K562 (cell line): ENCODE results near the gene SLC7A1. TPM values are rescaled to one million over a fixed set of nuclear protein-coding genes. Genes with fewer than 3 reads are reported as not detected.

ENCODE experiments used
- ATAC-seq: fragments of 200-7000 bp; cut with Tn5 transposase; 3 replicates; pipeline ENCODE4 v1.9.1; 2020; ENCODE audit warnings: moderate library complexity
- BruUV-seq: library from RNA; stranded (reverse); fragments of 400-500 nt; replicated peaks from 2 replicates; lab custom pipeline; 2021; lab: Mats Ljungman, UMichigan
- CTCF ChIA-PET: fragments of 300-600 bp; formaldehyde crosslinking; extraction: SDS; loops from one replicate; lab custom pipeline; 2021; ENCODE audit warnings: low intra/inter-chr PET ratio; lab: Yijun Ruan, JAX
- POLR2A ChIA-PET: fragments of 300-600, 350-650 bp; sonication (Branson Sonifier 250); formaldehyde crosslinking; extraction: SDS; loops from one replicate; lab custom pipeline; 2021; ENCODE audit warnings: antibody characterized with exemption, inconsistent platforms; lab: Yijun Ruan, JAX
- DNase-seq, 4 experiments: peaks; one replicate each; pipeline versions ENCODE4 v3.0.0 to v3.0.0-alpha.2; 2011 to 2018; ENCODE audit warnings: low spot score in 3 of 4, mixed read lengths in 3 of 4; ENCODE audit errors: extremely low read depth in 1 of 4
- FAIRE-seq: peaks from 2 replicates; lab custom pipeline; 2011; peaks lifted over from hg19 to GRCh38; lab: Jason Lieb, UNC
- H2AFZ ChIP-seq: 2 replicates; pipeline ENCODE4 v1.6.0; 2011; ENCODE audit warnings: low read depth, low read length, control low read depth, inconsistent platforms
- H3K27ac ChIP-seq: fragments of 200-600 bp; 3 replicates; pipeline ENCODE4 v1.8.0; 2011; ENCODE audit warnings: low read depth, mild to moderate bottlenecking, control low read depth, inconsistent platforms, low read length, moderate library complexity, mixed read lengths; ENCODE audit errors: extremely low read depth
- H3K27me3 ChIP-seq, 2 experiments: fragments of 300-600 bp in 1 of 2; 2 replicates in 1 of 2; 3 replicates in 1 of 2; pipeline versions ENCODE4 v1.6.0 to v1.8.0; 2011; ENCODE audit warnings: inconsistent platforms in 2 of 2, low read length in 2 of 2, mild to moderate bottlenecking in 1 of 2, mixed read lengths in 1 of 2, moderate library complexity in 1 of 2; ENCODE audit not compliant: control insufficient read depth in 2 of 2, insufficient read depth in 2 of 2
- H3K36me3 ChIP-seq: fragments of 300-600 bp; 3 replicates; pipeline ENCODE4 v1.8.0; 2011; ENCODE audit warnings: mild to moderate bottlenecking, low read length, inconsistent platforms; ENCODE audit not compliant: control insufficient read depth, insufficient read depth
- H3K4me1 ChIP-seq, 2 experiments: fragments of 200-600 bp in 1 of 2; replicated peaks in 1 of 2; 2 replicates in 1 of 2; 3 replicates in 1 of 2; pipeline versions ENCODE4 v1.5.1 to v1.8.0; 2011; ENCODE audit warnings: inconsistent platforms in 2 of 2, low read length in 2 of 2, mild to moderate bottlenecking in 1 of 2, mixed read lengths in 1 of 2, moderate library complexity in 1 of 2; ENCODE audit not compliant: control insufficient read depth in 2 of 2, insufficient read depth in 2 of 2
- H3K4me2 ChIP-seq: 2 replicates; pipeline ENCODE4 v1.6.1; 2011; ENCODE audit warnings: low read length, control low read depth, inconsistent platforms, mixed read lengths; ENCODE audit not compliant: insufficient read depth
- H3K4me3 ChIP-seq: fragments of 200-600 bp; sonication (generic), shearing (Covaris generic); 2 replicates; pipeline ENCODE4 v1.5.1; 2016; ENCODE audit warnings: control low read depth, inconsistent platforms
- H3K79me2 ChIP-seq: fragments of 200-600 bp; 3 replicates; pipeline ENCODE4 v1.8.0; 2011; ENCODE audit warnings: low read length, inconsistent platforms; ENCODE audit not compliant: control insufficient read depth, insufficient read depth
- H3K9ac ChIP-seq, 2 experiments: 2 replicates each; pipeline versions ENCODE4 v1.6.0 to v1.6.1; 2011; ENCODE audit warnings: low read depth in 2 of 2, low read length in 2 of 2, control low read depth in 1 of 2, inconsistent platforms in 1 of 2, mild to moderate bottlenecking in 1 of 2, mixed read lengths in 1 of 2; ENCODE audit not compliant: insufficient read depth in 1 of 2
- H3K9me1 ChIP-seq: one replicate; pipeline ENCODE4 v1.6.0; 2011; ENCODE audit warnings: inconsistent platforms, mild to moderate bottlenecking, low read length, moderate library complexity; ENCODE audit not compliant: control insufficient read depth, insufficient read depth
- H3K9me3 ChIP-seq: replicated peaks from 2 replicates; pipeline ENCODE4 v1.5.1; 2011; ENCODE audit warnings: low read depth, low read length, inconsistent platforms; ENCODE audit not compliant: control insufficient read depth, insufficient read depth
- H4K20me1 ChIP-seq: replicated peaks from 2 replicates; pipeline ENCODE4 v1.6.1; 2011; ENCODE audit warnings: low read length, inconsistent platforms, mixed read lengths; ENCODE audit not compliant: control insufficient read depth, insufficient read depth
- ATF7 ChIP-seq: fragments of 450-650 bp; IDR thresholded peaks from 2 replicates; pipeline ENCODE4 v1.7.1; 2014; ENCODE audit warnings: mild to moderate bottlenecking, moderate library complexity
- CBX5 ChIP-seq: IDR thresholded peaks from 2 replicates; pipeline ENCODE4 v1.6.1; 2014; ENCODE audit warnings: low read depth, borderline replicate concordance
- COPS2 ChIP-seq: fragments of 450-650 bp; conservative IDR thresholded peaks from 2 replicates; pipeline ENCODE4 v1.6.1; 2016; ENCODE audit warnings: mild to moderate bottlenecking, moderate library complexity
- EWSR1 ChIP-seq: fragments of 450-650 bp; IDR thresholded peaks from 2 replicates; pipeline ENCODE4 v1.6.1; 2018; ENCODE audit warnings: borderline replicate concordance, mild to moderate bottlenecking, low read depth, moderate library complexity; ENCODE audit not compliant: partially characterized antibody
- NELFE ChIP-seq: IDR thresholded peaks from 2 replicates; pipeline ENCODE4 v1.6.1; 2011; ENCODE audit warnings: mild to moderate bottlenecking; ENCODE audit not compliant: insufficient read depth, insufficient read length
- NFIC ChIP-seq: fragments of 450-650 bp; IDR thresholded peaks from 2 replicates; pipeline ENCODE4 v1.6.1; 2017; ENCODE audit warnings: mild to moderate bottlenecking, inconsistent platforms
- RFX1 ChIP-seq: fragments of 450-650 bp; IDR thresholded peaks from 2 replicates; pipeline ENCODE4 v1.6.1; 2016; ENCODE audit warnings: mild to moderate bottlenecking, moderate library complexity
- SAP30 ChIP-seq: fragments of 200-600 bp; sonication (generic); IDR thresholded peaks from 2 replicates; pipeline ENCODE4 v1.6.1; 2012; ENCODE audit warnings: borderline replicate concordance, low read depth, mild to moderate bottlenecking, moderate library complexity, low read length, control low read depth, inconsistent platforms; ENCODE audit not compliant: insufficient read depth, poor library complexity, severe bottlenecking
- TAL1 ChIP-seq: fragments of 450-650 bp; IDR thresholded peaks from 2 replicates; pipeline ENCODE4 v1.6.1; 2016; ENCODE audit warnings: mild to moderate bottlenecking
- ZKSCAN1 ChIP-seq: fragments of 150-350 bp; IDR thresholded peaks from 2 replicates; pipeline ENCODE4 v1.6.1; 2016; ENCODE audit warnings: low read depth, low read length
- ZKSCAN3 ChIP-seq: fragments of 250-450 bp; sonication (Bioruptor Pico); IDR thresholded peaks from 2 replicates; pipeline ENCODE4 v1.4.0; 2020
- ZNF324 ChIP-seq: fragments of 250-450 bp; sonication (Bioruptor Pico); IDR thresholded peaks from 2 replicates; pipeline ENCODE4 v1.4.0; 2020; ENCODE audit warnings: mild to moderate bottlenecking
- ZZZ3 ChIP-seq: fragments of 450-650 bp; IDR thresholded peaks from 2 replicates; pipeline ENCODE4 v1.6.1; 2016; ENCODE audit warnings: antibody characterized with exemption, mild to moderate bottlenecking, moderate library complexity
- WGBS: fragments of 100-300 bp; shearing (Covaris generic); methylation state at CpG from one replicate; pipeline ENCODE4 v1.1.6; 2016; ENCODE audit warnings: low coverage, mixed read lengths; ENCODE audit not compliant: insufficient coverage; ENCODE audit errors: missing lambda C conversion rate; 5-methylcytosine and 5-hydroxymethylcytosine counted together
- in situ Hi-C: fragments of 300-500 bp; cut with MboI; formaldehyde crosslinking; loops from 4 replicates; pipeline ENCODE4 v1.15.0; 2018; ENCODE audit warnings: inconsistent platforms, mixed read lengths
- intact Hi-C: fragments of 100-400 bp; cut with micrococcal nuclease; formaldehyde crosslinking; loops from 2 replicates; pipeline ENCODE4 v1.14.2; 2022
- polyA plus RNA-seq, 8 experiments: library from polyadenylated mRNA; depleted of rRNA in 4 of 8; stranded (reverse) in 5 of 8; unstranded in 3 of 8; fragments of >200 nt; fragmentation: Nextera tagmentation in 2 of 8; fragmentation: Illumina TruSeq in 1 of 8; extraction: Ambion mirVana in 2 of 8; extraction: Trizol in 1 of 8; gene quantifications; 2 replicates each; pipeline versions ENCODE4 v1.2.1 to v1.2.3, GENCODE V29; 2011 to 2014; ENCODE audit warnings: inconsistent platforms in 1 of 8, missing spikeins in 1 of 8
- total RNA-seq, 7 experiments: library from RNA; depleted of rRNA in 6 of 7; stranded (reverse); fragments of >200 nt in 6 of 7; fragmentation: Illumina TruSeq in 2 of 7; extraction: Trizol in 2 of 7; gene quantifications; 2 replicates each; pipeline versions ENCODE4 v1.2.1 to v1.2.3, GENCODE V29; 2011 to 2021; ENCODE audit warnings: low replicate concordance in 1 of 7
- TF ChIP-seq, protein P1 (sequence below): sonication (generic); formaldehyde crosslinking; IDR thresholded peaks from 2 replicates; pipeline ENCODE4 v1.9.0; 2022; ENCODE audit warnings: mild to moderate bottlenecking, missing genetic modification reagents
- TF ChIP-seq, protein P2 (sequence below): fragments of 450-650 bp; IDR thresholded peaks from 2 replicates; pipeline ENCODE4 v1.6.1; 2016; ENCODE audit warnings: mild to moderate bottlenecking

The SLC7A1 gene
- total and polyA plus RNA-seq, 9 of the 15 experiments (the other 6 are each of a cell fraction or from before 2014, with no cell fraction given), result 3.3 to 69.7 (median 10.8) TPM

DNA sequence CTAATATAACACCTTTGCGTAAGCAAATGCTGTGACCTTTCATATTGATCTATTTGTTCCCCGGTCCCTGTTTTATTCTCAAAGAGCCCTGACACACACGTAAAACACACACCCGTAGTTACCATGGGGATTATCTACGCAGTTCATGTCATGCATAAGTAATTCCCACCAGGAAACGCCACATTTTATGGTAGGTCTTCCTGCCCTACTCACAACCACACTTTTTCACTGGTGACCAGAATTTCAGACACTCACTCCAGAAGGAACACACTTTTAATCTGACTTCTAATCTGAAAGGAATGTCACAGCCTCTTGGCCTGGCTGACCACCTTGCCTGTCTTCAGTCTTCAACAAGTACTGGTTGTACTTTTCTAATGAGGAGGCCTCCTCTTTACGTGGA lies 46.8 kb downstream of the SLC7A1 start:
- no peak for FAIRE-seq
- in situ Hi-C loops, result no loop called here
- no peaks in the 10 kb centered on the region for H3K27me3 ChIP-seq
- ChIA-PET CTCF (no interaction called here), POLR2A (no interaction called here)
- H3K4me2 ChIP-seq, result no peak overlapping the region
- no peak overlapping the region for H3K9ac ChIP-seq
- no TSS peak for BruUV-seq
- 49% methylated on average over 6 of the region's 7 CpGs for WGBS
- 0 out of 2 replicates have a peak, but pooled peaks cover 2% of the 10 kb centered on the region for H4K20me1 ChIP-seq
- no peak overlapping the region for H3K27ac ChIP-seq
- H2AFZ ChIP-seq, result no peak overlapping the region
- no peaks in the 10 kb centered on the region for H3K9me3 ChIP-seq
- TF ChIP-seq ATF7 (no peak), RFX1 (peak; percentile 71)
- peak in 1 of 4 experiments; percentile 12 for DNase-seq
- intact Hi-C loops, result no loop called here
- no peak for ATAC-seq
- H3K36me3 ChIP-seq, result peaks cover 57% of the 10 kb centered on the region; the same call in 2 of the 3 replicates
- peaks cover under 1% of the 10 kb centered on the region for H3K9me1 ChIP-seq
- no peak overlapping the region for H3K4me3 ChIP-seq
- no peaks in the 10 kb centered on the region for H3K4me1 ChIP-seq
- H3K79me2 ChIP-seq, result peaks cover 47% of the 10 kb centered on the region; the same call in 2 of the 3 replicates

DNA sequence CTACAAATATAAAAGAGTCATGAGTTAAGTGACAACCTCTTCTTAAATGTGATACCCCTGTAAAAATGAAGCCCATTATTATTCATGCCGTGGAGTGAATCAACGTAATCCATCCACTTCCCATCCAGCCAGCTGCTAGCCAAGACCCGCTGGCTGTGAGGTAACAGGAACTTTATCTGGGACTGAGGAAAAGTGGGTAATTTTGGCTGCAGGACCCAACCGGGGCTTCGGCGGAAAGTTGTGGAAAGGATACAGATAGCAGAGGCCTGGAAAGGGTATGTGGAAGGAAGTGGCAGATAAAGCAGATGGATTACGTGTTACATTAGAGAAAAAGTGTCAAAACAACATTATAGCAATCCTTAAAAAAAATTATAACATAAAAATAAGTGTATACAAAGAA lies 48.3 kb downstream of the SLC7A1 start:
- no peaks in the 10 kb centered on the region for H3K9me3 ChIP-seq
- intact Hi-C loops, result no loop called here
- no TSS peak for BruUV-seq
- no peaks in the 10 kb centered on the region for H3K27me3 ChIP-seq
- no peak for FAIRE-seq
- no peaks in the 10 kb centered on the region for H3K4me1 ChIP-seq
- no peak overlapping the region for H3K4me3 ChIP-seq
- H4K20me1 ChIP-seq, result peaks cover 11% of the 10 kb centered on the region; the same call in 1 of the 2 replicates
- ChIA-PET POLR2A (no interaction called here), CTCF (no interaction called here)
- no peaks in the 10 kb centered on the region for H3K9me1 ChIP-seq
- H3K27ac ChIP-seq, result no peak overlapping the region
- no peak overlapping the region for H3K9ac ChIP-seq
- no peak for DNase-seq
- H3K79me2 ChIP-seq, result peaks cover 58% of the 10 kb centered on the region; the same call in 2 of the 3 replicates
- no peak overlapping the region for H2AFZ ChIP-seq
- no peak overlapping the region for H3K4me2 ChIP-seq
- no peak for ATAC-seq
- WGBS, result 83% methylated on average over 4 of the region's 7 CpGs
- H3K36me3 ChIP-seq, result peaks cover 46% of the 10 kb centered on the region; the same call in 2 of the 3 replicates
- in situ Hi-C loops, result no loop called here
- no peak for TF ChIP-seq SAP30
- TF ChIP-seq, protein P1, sequence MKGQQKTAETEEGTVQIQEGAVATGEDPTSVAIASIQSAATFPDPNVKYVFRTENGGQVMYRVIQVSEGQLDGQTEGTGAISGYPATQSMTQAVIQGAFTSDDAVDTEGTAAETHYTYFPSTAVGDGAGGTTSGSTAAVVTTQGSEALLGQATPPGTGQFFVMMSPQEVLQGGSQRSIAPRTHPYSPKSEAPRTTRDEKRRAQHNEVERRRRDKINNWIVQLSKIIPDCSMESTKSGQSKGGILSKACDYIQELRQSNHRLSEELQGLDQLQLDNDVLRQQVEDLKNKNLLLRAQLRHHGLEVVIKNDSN, result no peak
- TF ChIP-seq ZZZ3, result no peak
- TF ChIP-seq COPS2, result no peak
- no peak for TF ChIP-seq NELFE
- TF ChIP-seq ZKSCAN1, result no peak
- TF ChIP-seq TAL1, result no peak
- no peak for TF ChIP-seq ZNF324 (CRISPR knock-in tag)
- TF ChIP-seq ZKSCAN3 (CRISPR knock-in tag), result no peak
- TF ChIP-seq CBX5, result no peak
- TF ChIP-seq NFIC, result no peak
- TF ChIP-seq, protein P2, sequence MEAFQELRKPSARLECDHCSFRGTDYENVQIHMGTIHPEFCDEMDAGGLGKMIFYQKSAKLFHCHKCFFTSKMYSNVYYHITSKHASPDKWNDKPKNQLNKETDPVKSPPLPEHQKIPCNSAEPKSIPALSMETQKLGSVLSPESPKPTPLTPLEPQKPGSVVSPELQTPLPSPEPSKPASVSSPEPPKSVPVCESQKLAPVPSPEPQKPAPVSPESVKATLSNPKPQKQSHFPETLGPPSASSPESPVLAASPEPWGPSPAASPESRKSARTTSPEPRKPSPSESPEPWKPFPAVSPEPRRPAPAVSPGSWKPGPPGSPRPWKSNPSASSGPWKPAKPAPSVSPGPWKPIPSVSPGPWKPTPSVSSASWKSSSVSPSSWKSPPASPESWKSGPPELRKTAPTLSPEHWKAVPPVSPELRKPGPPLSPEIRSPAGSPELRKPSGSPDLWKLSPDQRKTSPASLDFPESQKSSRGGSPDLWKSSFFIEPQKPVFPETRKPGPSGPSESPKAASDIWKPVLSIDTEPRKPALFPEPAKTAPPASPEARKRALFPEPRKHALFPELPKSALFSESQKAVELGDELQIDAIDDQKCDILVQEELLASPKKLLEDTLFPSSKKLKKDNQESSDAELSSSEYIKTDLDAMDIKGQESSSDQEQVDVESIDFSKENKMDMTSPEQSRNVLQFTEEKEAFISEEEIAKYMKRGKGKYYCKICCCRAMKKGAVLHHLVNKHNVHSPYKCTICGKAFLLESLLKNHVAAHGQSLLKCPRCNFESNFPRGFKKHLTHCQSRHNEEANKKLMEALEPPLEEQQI, result no peak
- TF ChIP-seq EWSR1, result no peak
